Mucosa of gallbladder (tissue), 1 donor: Measurements from ENCODE around the gene TEX35. TPM values are rescaled to one million over a fixed set of nuclear protein-coding genes. Genes with fewer than 3 reads are reported as not detected.

Experiments used
- total RNA-seq: library from RNA; stranded (reverse); gene quantifications from one replicate; pipeline ENCODE4 v1.2.1, GENCODE V29; 2021
- donor health status: DM: no; HTN: no; CAD: no.

TEX35 gene
- total RNA-seq, 1 donor from 2014 or later = not detected

Other genes with a start within 250 kb of the TEX35 start
- 0.20 TPM for gene CLEC20A, start 16.1 kb upstream of the TEX35 start, total RNA-seq
- 19.0 TPM for gene RALGPS2, start 212.1 kb downstream of the TEX35 start, total RNA-seq